H9 (cell line): ENCODE measurements around the gene KIF18A. TPM values are rescaled to one million over a fixed set of nuclear protein-coding genes. Genes with fewer than 3 reads are reported as not detected.

Experiments
- DNase-seq: peaks from one replicate; pipeline ENCODE4 v3.0.0-alpha.2; 2017
- H2AFZ ChIP-seq: one replicate; pipeline ENCODE4 v1.6.1; 2013; ENCODE audit warnings: mild to moderate bottlenecking, low read length, control low read depth, moderate library complexity
- H2AK5ac ChIP-seq: 2 replicates; pipeline ENCODE4 v1.6.1; 2013; ENCODE audit warnings: low read length, control low read depth, mixed read lengths; ENCODE audit not compliant: insufficient read length
- H2BK120ac ChIP-seq: one replicate; pipeline ENCODE4 v1.6.1; 2013; ENCODE audit warnings: low read depth, mild to moderate bottlenecking, low read length, control low read depth, inconsistent platforms; ENCODE audit not compliant: poor library complexity, severe bottlenecking
- H2BK12ac ChIP-seq: 2 replicates; pipeline ENCODE4 v1.6.1; 2013; ENCODE audit warnings: low read length, control low read depth, mixed read lengths, low read depth; ENCODE audit not compliant: insufficient read length
- H2BK15ac ChIP-seq: 2 replicates; pipeline ENCODE4 v1.6.1; 2013; ENCODE audit warnings: low read depth, low read length, control low read depth
- H2BK20ac ChIP-seq: one replicate; pipeline ENCODE4 v1.6.1; 2013; ENCODE audit warnings: low read depth, mild to moderate bottlenecking, low read length, control low read depth, inconsistent platforms; ENCODE audit not compliant: poor library complexity, severe bottlenecking
- H2BK5ac ChIP-seq: 2 replicates; pipeline ENCODE4 v1.6.1; 2013; ENCODE audit warnings: low read length, control low read depth, mixed read lengths; ENCODE audit not compliant: insufficient read length
- H3K14ac ChIP-seq: 2 replicates; pipeline ENCODE4 v1.6.1; 2013; ENCODE audit warnings: low read length, control low read depth; ENCODE audit not compliant: insufficient read depth
- H3K18ac ChIP-seq: 2 replicates; pipeline ENCODE4 v1.6.1; 2013; ENCODE audit warnings: low read depth, mild to moderate bottlenecking, mixed read lengths, low read length, control low read depth; ENCODE audit not compliant: insufficient read length
- H3K23ac ChIP-seq: 2 replicates; pipeline ENCODE4 v1.6.1; 2013; ENCODE audit warnings: low read length, control low read depth, mixed read lengths, low read depth; ENCODE audit not compliant: insufficient read length
- H3K23me2 ChIP-seq: 2 replicates; pipeline ENCODE4 v1.6.1; 2013; ENCODE audit warnings: low read depth, mild to moderate bottlenecking, mixed read lengths, low read length, control low read depth; ENCODE audit not compliant: insufficient read length, poor library complexity, severe bottlenecking
- H3K27ac ChIP-seq: 2 replicates; pipeline ENCODE4 v1.5.1; 2013; ENCODE audit warnings: low read length, control low read depth, mixed read lengths, low read depth; ENCODE audit not compliant: insufficient read length
- H3K27me3 ChIP-seq: 2 replicates; pipeline ENCODE4 v1.6.1; 2013; ENCODE audit warnings: low read length, control low read depth, inconsistent platforms; ENCODE audit not compliant: insufficient read depth
- H3K4ac ChIP-seq: 2 replicates; pipeline ENCODE4 v1.6.1; 2013; ENCODE audit warnings: low read depth, mild to moderate bottlenecking, control low read depth, inconsistent platforms, low read length, moderate library complexity
- H3K4me1 ChIP-seq: 2 replicates; pipeline ENCODE4 v1.6.1; 2013; ENCODE audit warnings: low read length, control low read depth, inconsistent platforms; ENCODE audit not compliant: insufficient read depth
- H3K4me2 ChIP-seq: 2 replicates; pipeline ENCODE4 v1.6.1; 2013; ENCODE audit warnings: low read length, control low read depth, mixed read lengths; ENCODE audit not compliant: insufficient read length, insufficient read depth
- H3K56ac ChIP-seq: 2 replicates; pipeline ENCODE4 v1.6.1; 2013; ENCODE audit warnings: low read depth, mild to moderate bottlenecking, mixed read lengths, low read length, control low read depth; ENCODE audit not compliant: insufficient read length
- H3K79me1 ChIP-seq: 2 replicates; pipeline ENCODE4 v1.6.1; 2013; ENCODE audit warnings: low read depth, mild to moderate bottlenecking, moderate library complexity, low read length, control low read depth, inconsistent platforms; ENCODE audit not compliant: insufficient read depth, poor library complexity, severe bottlenecking
- H3K79me2 ChIP-seq: 2 replicates; pipeline ENCODE4 v1.6.1; 2013; ENCODE audit warnings: low read length, control low read depth, inconsistent platforms; ENCODE audit not compliant: insufficient read depth
- H3K9ac ChIP-seq: 2 replicates; pipeline ENCODE4 v1.6.1; 2013; ENCODE audit warnings: low read length, control low read depth, mixed read lengths; ENCODE audit not compliant: insufficient read length; ENCODE audit errors: extremely low read depth
- H3K9me3 ChIP-seq: one replicate; pipeline ENCODE4 v1.6.1; 2013; ENCODE audit warnings: low read depth, low read length, inconsistent platforms; ENCODE audit not compliant: control insufficient read depth
- H3T11ph ChIP-seq: one replicate; pipeline ENCODE4 v1.6.1; 2013; ENCODE audit warnings: mild to moderate bottlenecking, low read length, control low read depth, inconsistent platforms
- H4K20me1 ChIP-seq: one replicate; pipeline ENCODE4 v1.6.1; 2013; ENCODE audit not compliant: control insufficient read depth, insufficient read length, insufficient read depth
- H4K5ac ChIP-seq: 2 replicates; pipeline ENCODE4 v1.6.1; 2013; ENCODE audit warnings: low read depth, mild to moderate bottlenecking, mixed read lengths, low read length, control low read depth; ENCODE audit not compliant: insufficient read length
- H4K8ac ChIP-seq: replicated peaks from 2 replicates; pipeline ENCODE4 v1.6.1; 2013; ENCODE audit warnings: low read length, control low read depth, mixed read lengths, low read depth; ENCODE audit not compliant: insufficient read length
- H4K91ac ChIP-seq: 2 replicates; pipeline ENCODE4 v1.6.1; 2013; ENCODE audit warnings: low read depth, mild to moderate bottlenecking, moderate library complexity, mixed read lengths, low read length, control low read depth; ENCODE audit not compliant: insufficient read length
- H3K27ac Mint-ChIP-seq, 3 experiments: 2 replicates in 2 of 3; 3 replicates in 1 of 3; pipeline ENCODE4 v1.8.0; 2020 to 2021; ENCODE audit warnings: mixed read lengths in 3 of 3, mild to moderate bottlenecking in 1 of 3, moderate library complexity in 1 of 3
- H3K27me3 Mint-ChIP-seq: 2 replicates; pipeline ENCODE4 v1.8.0; 2021; ENCODE audit warnings: low read depth, mild to moderate bottlenecking, moderate library complexity, mixed read lengths
- H3K36me3 Mint-ChIP-seq, 3 experiments: 2 replicates in 2 of 3; 3 replicates in 1 of 3; pipeline ENCODE4 v1.8.0; 2020 to 2021; ENCODE audit warnings: low read depth in 3 of 3, mixed read lengths in 3 of 3; ENCODE audit not compliant: insufficient read depth in 1 of 3
- H3K4me1 Mint-ChIP-seq, 2 experiments: 2 replicates each; pipeline ENCODE4 v1.8.0; 2020; ENCODE audit warnings: mixed read lengths in 2 of 2
- H3K4me3 Mint-ChIP-seq, 2 experiments: 2 replicates in 1 of 2; 3 replicates in 1 of 2; pipeline ENCODE4 v1.8.0; 2020 to 2021; ENCODE audit warnings: mild to moderate bottlenecking in 2 of 2, mixed read lengths in 2 of 2, moderate library complexity in 1 of 2
- H3K9me3 Mint-ChIP-seq, 2 experiments: 2 replicates in 1 of 2; 3 replicates in 1 of 2; pipeline ENCODE4 v1.8.0; 2020; ENCODE audit warnings: mild to moderate bottlenecking in 2 of 2, mixed read lengths in 2 of 2, moderate library complexity in 1 of 2
- CTCF ChIP-seq: fragments of 200-600 bp; sonication (generic); conservative IDR thresholded peaks from 3 replicates; pipeline ENCODE4 v1.8.0; 2021; ENCODE audit warnings: antibody characterized with exemption, mild to moderate bottlenecking
- WGBS: extraction: QIAGEN DNeasy Blood & Tissue Kit; methylation state at CpG from one replicate; pipeline ENCODE4 v1.1.7; 2013; ENCODE audit warnings: missing lambda C conversion rate, low lambda C conversion rate, mixed read lengths; ENCODE audit not compliant: insufficient read length; ENCODE audit errors: extremely low coverage; 5-methylcytosine and 5-hydroxymethylcytosine counted together
- total RNA-seq: library from RNA; stranded (reverse); gene quantifications from 2 replicates; pipeline ENCODE4 v1.2.1, GENCODE V29; 2021

KIF18A gene
- total RNA-seq, 1 experiment from 2014 or later: 25.9 TPM

GRCh38 chr11:28100665-28101064 is 7.3 kb downstream of the KIF18A start:
- H4K20me1 ChIP-seq: no peaks in the 10 kb centered on the region
- H3K4me3 Mint-ChIP-seq: no peak overlapping the region
- no peak overlapping the region for H2AK5ac ChIP-seq
- no peak overlapping the region for H2BK12ac ChIP-seq
- H4K5ac ChIP-seq: no peak overlapping the region
- H3K18ac ChIP-seq: no peak overlapping the region
- H3K27ac ChIP-seq: no peak overlapping the region
- H4K91ac ChIP-seq: no peak overlapping the region
- no peak for DNase-seq
- no peaks in the 10 kb centered on the region for H3K4me1 ChIP-seq
- H3K23me2 ChIP-seq: no peaks in the 10 kb centered on the region
- H3K4me1 Mint-ChIP-seq: peaks cover 17 to 19% of the 10 kb centered on the region in 2 experiments
- H3K27me3 Mint-ChIP-seq: no peaks in the 10 kb centered on the region
- WGBS: no CpG with 5 or more reads among the region's 2 CpGs
- no peak overlapping the region for H3K4me2 ChIP-seq
- H4K8ac ChIP-seq: no peak overlapping the region
- H2BK15ac ChIP-seq: no peak overlapping the region
- H3K9me3 Mint-ChIP-seq: no peaks in the 10 kb centered on the region
- no peak overlapping the region for H2AFZ ChIP-seq
- no peak overlapping the region for H3K23ac ChIP-seq
- no peaks in the 10 kb centered on the region; the same call in 1 of the 2 replicates for H3K79me2 ChIP-seq
- no peak overlapping the region for H2BK120ac ChIP-seq
- peaks cover 5% of the 10 kb centered on the region for H3K79me1 ChIP-seq
- no peaks in the 10 kb centered on the region for H3K9me3 ChIP-seq
- peaks cover 3 to 16% (median 10%) of the 10 kb centered on the region in 3 experiments; a peak in 5 of 7 replicates for H3K36me3 Mint-ChIP-seq
- H2BK20ac ChIP-seq: no peak overlapping the region
- no peak overlapping the region for H3K4ac ChIP-seq
- no peak overlapping the region for H3K9ac ChIP-seq
- no peak overlapping the region for H3K27ac Mint-ChIP-seq
- H3K27me3 ChIP-seq: no peaks in the 10 kb centered on the region
- no peak overlapping the region for H3K14ac ChIP-seq
- H3K56ac ChIP-seq: no peak overlapping the region
- H3T11ph ChIP-seq: no peak overlapping the region
- no peak overlapping the region for H2BK5ac ChIP-seq
- TF ChIP-seq CTCF: no peak
